ENCODE measurements around the gene MBD2.

MBD2 gene

DNA sequence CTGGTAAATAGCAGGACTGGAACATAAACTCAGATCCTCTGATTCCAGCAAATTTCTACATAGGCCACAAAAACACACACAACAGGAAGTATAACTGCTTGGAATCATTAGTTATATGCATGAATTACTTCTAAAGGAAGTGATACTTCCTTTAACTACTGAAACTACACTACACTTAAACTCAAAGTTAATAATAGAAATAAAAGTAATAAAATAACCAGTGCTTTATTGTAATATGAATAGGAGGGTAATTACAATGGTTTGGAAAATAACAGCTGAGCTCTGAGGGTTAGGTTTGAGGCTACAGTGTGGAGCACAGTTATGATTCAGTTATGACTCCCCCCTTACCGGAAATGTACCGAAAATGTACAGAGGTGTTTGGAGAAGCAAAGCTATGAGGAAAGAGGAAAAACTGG, 26.4 kb upstream of the MBD2 start:
- TF ChIP-seq CTCF (IDR thresholded peaks at IDR 0.05; ENCODE audit: low read depth, low read length, missing control alignments), result no peak
- no peak overlapping the region for H3K4me3 ChIP-seq (ENCODE audit: low read depth, low read length)
- DNase-seq (ENCODE audit: low read depth), result no peak

DNA sequence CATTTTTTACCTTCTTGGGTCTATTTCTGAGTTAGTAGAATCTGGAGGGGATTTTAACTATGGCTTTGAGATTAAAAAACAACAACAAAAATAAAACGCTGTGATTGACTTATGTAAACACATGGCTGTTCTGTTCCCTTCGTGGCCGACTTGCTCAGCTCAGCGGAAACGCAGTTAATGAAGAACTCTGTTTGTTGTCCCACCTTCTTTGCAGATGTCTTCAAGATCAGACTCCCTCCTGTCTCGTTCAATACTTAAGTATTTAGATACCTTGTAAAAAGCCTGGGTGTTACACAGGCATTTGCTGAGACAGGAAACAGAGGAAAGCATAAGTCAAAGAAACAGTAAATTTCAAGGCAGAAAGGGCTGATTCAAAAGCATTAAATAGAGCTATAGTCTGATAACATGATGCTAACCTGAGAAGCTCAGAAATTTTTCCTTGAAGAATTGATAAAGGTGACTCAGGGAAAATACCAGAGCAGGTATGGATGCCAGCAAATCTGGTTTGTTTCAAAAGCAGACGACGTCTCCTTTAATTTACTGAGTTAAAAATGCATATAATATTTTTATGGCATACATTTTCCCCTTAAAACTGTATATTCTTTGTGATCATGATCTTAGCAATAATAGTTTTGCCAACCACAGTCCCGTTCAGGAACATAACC, 23.2 kb upstream of the MBD2 start:
- H3K4me3 ChIP-seq (ENCODE audit: low read depth, low read length), result no peak overlapping the region
- DNase-seq (ENCODE audit: low read depth), result no peak
- no peak for TF ChIP-seq CTCF (IDR thresholded peaks at IDR 0.05; ENCODE audit: low read depth, low read length, missing control alignments)

DNA sequence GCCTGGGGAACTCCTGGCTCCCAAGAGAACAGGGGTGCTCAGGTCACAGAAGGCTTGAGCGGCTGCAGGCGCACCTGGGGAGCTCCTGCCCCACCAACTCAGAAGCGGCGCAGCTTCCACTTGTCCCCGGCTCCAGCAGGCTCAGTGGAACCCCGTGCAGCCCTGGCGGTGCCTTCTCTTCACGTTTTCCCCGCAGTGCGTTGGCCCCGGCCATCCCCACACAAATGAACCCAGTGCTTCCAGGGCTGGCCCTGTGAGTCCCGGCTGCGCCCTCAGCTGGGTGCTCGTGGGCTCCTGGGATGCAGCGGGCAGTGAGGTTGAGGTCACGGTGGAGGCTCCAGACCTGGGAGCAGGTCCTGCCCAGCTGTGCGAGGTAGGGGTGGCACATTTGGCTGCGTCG, 17.9 kb upstream of the MBD2 start:
- DNase-seq (ENCODE audit: low read depth), result no peak
- no peak overlapping the region for H3K4me3 ChIP-seq (ENCODE audit: low read depth, low read length)
- TF ChIP-seq CTCF (IDR thresholded peaks at IDR 0.05; ENCODE audit: low read depth, low read length, missing control alignments), result no peak

- no peak overlapping the region for H3K4me3 ChIP-seq (ENCODE audit: low read depth, low read length)
- no peak for TF ChIP-seq CTCF (IDR thresholded peaks at IDR 0.05; ENCODE audit: low read depth, low read length, missing control alignments)
- DNase-seq (ENCODE audit: low read depth), result no peak
Observed at GRCh38 chr18:54241483-54241882, 17.0 kb upstream of the MBD2 start.

GRCh38 chr18:54240629-54241107, 16.2 kb upstream of the MBD2 start:
- no peak for TF ChIP-seq CTCF (IDR thresholded peaks at IDR 0.05; ENCODE audit: low read depth, low read length, missing control alignments)
- no peak for DNase-seq (ENCODE audit: low read depth)

GRCh38 chr18:54239601-54240000, 15.1 kb upstream of the MBD2 start:
- no peak overlapping the region for H3K4me3 ChIP-seq (ENCODE audit: low read depth, low read length)
- TF ChIP-seq CTCF (IDR thresholded peaks at IDR 0.05; ENCODE audit: low read depth, low read length, missing control alignments), result no peak
- no peak for DNase-seq (ENCODE audit: low read depth)

More at GRCh38 chr18:54240629-54241107, 16.2 kb upstream of the MBD2 start:
- H3K4me3 ChIP-seq (ENCODE audit: low read depth, low read length), result no peak overlapping the region

DNA sequence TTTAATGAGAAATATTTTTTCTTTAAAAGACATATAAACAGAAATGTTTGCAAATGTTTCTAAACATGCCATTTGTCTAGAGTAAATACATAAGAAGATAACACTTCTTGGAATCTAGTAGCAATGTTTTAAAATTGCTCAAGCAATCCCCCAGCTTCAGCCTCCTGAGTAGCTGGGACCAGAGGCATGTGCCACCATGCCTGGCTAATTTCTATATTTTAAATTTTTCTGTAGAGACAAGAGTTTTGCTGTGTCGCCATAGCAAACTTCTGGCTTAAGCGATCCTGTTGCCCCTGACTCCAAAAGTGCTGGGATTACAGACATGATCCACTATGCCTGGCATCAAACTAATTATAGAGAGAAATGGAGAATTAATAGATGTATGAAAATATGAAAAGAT, 14.6 kb upstream of the MBD2 start:
- no peak overlapping the region for H3K4me3 ChIP-seq (ENCODE audit: low read depth, low read length)
- DNase-seq (ENCODE audit: low read depth), result no peak
- no peak for TF ChIP-seq CTCF (IDR thresholded peaks at IDR 0.05; ENCODE audit: low read depth, low read length, missing control alignments)

Measured in GM12864 (cell line).